HG02870 (cell line): ENCODE data around the gene SLC43A2.
"Not testable (repeated sequence)": the region's sequence is repeated elsewhere in the genome, so short reads cannot be mapped to it uniquely, and the experiment has no call there.

Source experiments
- ATAC-seq: cut with Tn5 transposase; IDR thresholded peaks from one replicate; pipeline ENCODE4 v1.9.1; 2021; ENCODE audit warnings: mild to moderate bottlenecking, moderate library complexity; ENCODE audit not compliant: unreplicated experiment

SLC43A2 gene

DNA sequence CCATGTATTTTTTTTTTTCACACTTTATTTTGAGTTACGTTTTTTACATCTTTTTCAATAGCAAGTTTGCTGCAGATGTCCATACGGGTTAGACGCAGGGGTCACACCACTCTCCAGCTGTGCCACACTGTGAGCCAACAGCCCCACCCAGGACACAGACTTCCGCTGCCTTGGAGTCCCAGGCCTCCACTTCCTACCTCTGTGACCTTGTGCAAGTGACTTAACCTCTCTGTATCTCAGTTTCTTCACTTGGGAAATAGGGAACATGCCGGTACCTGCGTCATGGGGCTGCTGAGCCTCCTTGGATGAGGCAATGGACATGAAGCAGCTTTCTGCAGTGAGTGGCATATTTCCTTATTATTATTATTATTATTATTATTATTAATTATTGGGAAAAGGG lies 62.8 kb downstream of the SLC43A2 start:
- ATAC-seq, result no peak

DNA sequence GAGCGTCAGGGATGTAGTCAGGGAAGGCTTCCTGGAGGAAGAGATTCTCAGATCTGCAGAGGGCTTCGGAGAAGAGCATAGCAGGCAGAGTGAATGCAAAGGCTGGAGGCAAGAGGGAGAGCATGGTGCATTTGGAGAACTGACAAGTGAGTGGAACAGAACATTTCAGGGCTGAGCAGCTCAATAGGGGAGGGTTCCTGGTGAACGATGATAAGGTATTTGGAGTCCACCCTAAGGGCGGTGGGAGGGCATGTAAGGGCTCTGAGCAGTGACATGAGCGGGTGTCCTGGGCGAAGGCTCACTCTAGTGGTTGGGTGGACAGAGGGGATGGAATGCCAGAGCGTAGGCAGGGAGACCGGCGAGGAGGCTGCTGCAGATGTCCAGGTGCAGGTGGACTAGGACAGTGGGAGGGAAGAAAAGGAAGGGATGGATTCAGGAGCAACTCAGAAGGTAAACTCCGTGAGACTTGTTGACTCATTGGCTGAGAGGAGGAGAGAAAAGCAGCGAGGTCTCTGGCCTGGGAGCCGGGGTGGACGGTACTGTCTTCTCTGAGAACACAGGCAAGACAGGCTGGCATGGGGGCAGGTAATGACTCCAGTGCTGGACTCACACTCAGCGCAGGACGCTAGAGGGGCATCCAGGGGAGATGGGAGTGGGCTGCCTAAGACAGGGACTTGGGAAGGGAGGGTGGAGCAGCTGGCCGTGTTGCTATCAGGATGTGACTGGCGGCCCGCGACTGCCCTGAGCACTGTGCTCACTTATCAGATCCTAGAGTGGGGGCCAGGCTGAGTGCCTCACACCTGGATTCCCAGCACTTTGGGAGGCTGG lies 64.6 kb downstream of the SLC43A2 start:
- ATAC-seq, result no peak

DNA sequence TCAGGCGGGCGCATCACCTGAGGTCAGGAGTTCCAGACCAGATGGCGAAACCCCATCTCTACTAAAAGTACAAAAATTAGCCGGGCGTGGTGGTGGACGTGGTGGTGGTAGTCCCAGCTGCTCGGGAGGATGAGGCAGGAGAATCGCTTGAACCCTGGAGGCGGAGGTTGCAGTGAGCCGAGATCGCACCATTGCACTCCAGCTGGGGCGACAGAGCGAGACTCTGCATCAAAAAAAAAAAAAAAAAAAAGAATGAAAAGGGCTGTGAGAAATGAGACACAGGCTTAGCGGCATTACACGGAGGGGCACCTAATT lies 65.2 kb downstream of the SLC43A2 start:
- ATAC-seq, result not testable (repeated sequence)

DNA sequence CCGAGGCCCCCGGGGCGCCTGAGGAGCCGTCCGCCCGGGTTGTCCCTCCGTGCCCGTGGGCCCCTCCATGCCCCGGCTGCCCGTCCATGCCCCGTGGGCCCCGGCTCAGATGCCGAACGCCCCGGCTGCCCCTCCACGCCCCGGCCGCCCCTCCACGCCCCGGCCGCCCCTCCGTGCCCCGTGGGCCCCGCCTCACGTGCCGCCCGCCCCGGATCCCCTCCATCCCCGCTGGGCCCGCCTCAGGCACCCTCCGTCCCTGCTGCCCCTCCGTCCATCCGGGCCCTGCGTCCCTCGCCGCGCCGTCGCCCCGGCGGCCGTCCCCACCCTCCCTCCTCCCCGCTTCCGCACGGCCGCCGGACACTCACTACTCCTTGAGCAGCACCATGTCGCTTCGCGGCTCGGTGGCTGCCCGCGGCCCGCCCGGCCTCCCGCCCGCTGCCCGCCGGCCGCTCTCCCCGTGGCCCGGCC lies 66.4 kb downstream of the SLC43A2 start:
- ATAC-seq, result peak; percentile 17

DNA sequence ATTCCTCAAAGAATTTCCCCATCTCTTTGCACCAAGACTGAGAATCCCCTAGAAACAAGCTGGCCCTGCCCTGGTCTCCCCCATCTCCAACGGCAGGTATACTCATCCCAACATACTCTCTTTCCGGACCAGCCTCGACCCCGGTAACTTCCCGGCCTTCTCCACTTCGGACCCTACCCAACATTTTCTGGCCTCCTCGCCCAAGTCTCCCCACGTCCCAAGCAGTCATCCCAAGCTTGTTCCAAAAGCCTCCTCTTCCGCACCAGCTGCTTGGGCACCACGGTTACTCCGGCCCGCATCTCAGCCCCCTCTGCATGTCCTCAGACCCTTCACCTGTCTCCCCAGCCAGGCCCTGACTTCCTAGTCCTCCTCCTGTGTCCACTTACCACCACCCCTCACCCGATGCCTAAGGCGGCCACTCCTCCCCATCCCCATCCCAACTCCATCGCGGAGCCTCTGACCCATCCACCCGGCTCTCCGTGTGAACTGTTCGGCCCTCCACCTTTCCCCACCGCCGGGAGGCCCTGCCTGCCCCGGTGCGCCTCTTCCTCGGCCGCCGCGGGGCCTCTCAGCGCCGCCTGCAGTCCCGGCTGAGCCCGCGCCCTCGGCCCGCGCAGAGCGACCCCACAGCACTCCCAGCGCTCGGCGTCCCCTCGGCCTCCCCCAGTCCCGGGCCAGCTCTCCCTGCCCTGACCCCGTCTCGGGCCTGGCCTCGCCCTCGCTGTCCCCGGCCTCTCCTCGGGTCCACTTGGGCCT lies 67.0 kb downstream of the SLC43A2 start:
- ATAC-seq, result no peak

DNA sequence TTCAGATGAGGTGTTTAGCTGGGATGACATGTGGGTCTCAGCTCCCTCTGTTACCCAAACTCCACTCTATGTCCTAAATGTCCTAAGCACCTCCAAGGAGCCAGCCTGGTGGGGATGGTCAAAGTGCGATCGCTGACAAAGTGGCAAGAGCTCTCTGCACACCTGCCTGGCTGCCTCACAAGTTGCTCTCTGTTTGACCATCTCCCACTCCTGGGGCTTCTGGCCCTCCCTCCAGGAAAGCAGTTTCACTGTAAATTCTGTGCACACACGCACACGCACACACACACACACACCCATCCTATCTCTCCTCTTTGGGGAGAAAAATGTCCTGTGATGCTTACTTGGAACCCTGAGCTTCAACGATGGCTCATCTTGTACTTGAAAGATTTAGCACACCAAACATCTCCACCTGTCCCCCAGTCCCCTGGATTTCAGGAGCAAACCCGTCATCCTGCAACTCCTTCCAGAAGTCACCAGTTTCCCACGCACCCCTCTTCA lies 67.7 kb downstream of the SLC43A2 start:
- no peak for ATAC-seq

DNA sequence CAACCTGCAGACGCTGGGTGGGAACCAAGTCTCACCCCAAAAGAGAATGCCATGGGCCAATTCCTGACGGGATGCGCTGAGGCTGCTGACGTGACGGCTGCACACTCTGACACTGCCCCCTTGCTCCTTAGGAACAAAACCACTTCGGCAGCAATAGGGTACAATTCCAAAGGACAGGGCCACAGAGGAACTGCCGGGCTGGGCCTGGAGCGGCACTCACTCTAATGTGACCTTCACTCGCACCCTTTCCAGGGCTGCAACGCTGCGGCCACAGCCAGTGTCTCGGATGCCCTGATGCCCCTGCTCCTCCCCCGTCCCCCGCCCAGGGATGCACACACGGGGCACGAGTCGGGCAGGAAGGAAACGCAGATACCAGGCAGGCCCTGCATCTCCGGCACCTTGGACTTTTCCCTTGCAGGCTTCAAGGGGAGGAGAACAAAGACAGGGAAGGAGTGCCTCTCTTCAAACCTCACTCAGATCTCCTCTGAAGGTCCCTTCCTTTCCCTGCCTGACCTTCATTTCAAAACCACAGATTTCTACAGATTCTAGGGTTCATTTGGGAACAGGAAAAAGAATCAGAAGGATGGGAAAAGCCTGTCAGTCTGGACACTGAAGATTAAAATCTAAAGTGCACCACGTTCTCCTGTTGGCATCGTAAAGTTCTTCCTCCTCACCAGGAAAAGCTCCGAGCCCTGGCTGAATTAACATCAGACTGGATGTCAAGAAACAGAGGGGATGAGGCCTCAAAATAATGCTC lies 68.4 kb downstream of the SLC43A2 start:
- no peak for ATAC-seq

DNA sequence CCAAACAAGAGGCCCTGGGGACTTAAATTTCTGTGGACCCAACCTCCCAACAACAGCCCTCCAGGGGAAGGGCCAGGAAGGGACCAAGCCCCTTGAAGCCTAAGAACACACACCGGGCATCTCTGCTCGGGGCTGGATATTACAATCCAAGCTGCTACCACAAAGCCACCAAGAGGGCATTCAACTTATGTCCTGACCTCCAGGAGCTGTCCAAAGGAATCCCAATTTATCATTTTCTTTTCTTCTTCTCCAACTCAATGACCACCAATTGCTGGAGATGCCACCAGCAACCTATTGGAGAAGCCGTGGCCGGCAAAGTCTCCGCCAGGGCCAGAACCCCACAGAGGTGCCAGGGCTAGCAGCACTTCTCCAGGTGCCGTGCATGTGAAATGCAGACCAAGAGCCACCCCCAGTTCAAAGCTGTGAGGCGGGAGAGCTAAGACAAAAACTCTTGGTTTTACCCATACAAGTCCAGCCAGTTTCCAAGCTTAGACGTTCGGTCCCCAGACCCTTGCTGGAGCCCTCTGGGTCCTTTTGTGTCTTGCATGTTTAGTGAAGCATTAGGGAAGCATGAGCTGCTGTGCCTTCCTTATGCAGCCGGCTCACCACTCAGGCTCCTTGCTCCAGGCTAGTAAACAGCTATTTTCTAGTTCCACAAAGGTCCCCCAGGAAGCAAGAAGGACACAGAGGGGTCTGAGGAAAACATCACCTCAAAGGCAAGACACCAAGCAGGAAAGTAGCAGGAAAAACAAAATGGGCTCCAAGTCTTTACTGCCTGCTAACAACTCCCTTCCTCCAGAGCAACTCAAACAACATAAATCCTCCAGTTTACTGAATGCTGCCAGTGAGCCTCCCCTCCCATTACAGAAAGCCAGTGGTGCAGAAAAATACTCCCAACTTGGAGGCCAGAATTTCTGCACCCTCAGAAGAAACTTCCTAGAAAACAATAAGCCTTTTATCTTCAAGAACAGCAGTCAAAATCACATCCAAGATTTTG lies 69.3 kb downstream of the SLC43A2 start:
- no peak for ATAC-seq

DNA sequence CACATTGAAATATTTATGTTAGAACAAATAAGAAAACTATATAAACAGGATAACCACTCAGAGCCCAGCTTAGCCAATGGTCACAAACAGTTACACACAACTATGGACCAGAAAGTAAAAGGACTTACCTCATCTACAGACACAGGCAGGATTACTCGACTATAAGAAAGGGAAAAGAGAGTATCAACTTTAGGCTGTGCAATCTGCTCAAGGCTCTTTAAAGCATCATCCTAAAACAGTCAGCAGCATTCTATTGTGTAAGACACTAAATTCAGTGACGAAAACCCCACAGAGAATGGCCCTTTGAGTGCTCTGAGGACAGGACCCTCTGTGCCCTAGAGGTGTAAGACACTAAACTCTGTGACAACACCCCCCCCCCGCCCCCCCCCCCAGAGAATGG lies 70.2 kb downstream of the SLC43A2 start:
- no peak for ATAC-seq

DNA sequence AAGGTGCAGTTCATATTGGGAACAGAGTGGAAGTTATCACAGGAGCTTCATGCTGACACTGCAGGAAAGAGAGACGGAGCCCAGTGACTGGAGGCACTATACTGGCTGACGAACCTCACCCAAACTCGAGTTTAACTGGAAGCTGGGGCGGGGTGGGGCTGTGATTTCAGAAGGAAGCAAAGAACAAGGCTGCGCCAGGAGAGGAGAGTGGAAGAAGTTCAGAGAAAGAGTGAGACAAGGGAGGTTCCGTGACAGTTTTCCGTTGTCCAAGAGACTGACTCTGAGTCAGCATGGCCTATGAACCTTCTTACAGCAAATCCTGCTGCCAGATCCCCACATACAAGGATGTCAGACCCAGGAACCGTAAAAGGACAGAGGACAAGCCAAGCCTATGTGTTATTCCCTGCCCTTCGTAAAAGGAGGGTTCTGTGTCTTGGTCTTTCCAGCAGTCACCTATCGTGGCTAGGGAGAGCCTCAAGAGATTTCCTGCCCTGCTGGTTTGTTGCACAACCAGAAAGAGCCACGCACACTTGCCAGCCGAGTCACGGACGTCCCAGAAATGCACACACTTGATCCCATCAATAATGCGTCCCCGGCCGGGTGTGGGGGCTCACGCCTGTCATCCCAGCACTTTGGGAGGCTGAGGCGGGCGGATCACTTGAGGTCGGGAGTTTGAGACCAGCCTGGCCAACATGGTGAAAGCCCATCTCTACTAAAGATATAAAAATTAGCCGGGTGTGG lies 71.1 kb downstream of the SLC43A2 start:
- no peak for ATAC-seq

DNA sequence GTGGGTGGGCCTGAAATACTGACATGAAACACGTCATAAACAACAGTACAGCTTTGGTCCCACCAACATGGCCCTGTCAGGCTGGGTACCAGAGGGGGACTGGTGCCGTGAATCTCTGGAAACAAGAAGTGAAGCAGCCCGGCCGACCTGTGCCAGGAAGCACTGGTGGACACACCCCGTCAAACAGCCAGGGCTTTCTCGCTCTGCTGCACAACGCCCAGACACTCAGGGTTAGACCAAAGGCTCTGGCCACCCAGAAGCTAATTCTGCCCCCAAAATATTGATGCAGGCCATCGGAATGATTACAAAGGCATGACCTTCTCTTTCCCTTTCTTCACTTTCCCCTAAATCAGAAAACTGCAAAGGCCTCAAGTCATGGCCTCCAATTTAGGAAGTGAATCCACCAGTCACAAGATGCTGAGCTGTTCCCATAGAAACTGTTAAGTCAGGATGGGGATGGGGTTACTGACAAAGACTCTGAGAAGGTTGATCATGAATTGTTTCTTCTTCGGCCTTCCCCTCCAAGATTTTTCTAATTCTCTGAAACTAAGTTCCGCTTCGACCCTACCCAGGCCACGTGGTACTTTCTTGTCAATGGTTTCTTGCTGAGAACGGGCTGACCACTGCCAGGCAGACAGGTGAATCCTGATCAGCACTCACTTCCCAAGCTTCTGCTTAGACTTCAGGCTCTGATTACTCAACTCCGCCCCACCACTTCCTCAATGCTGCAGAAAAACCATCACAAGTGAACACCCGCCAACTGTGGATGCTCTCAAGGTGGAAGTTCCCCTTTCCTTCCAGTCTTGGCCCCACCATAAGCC lies 72.8 kb downstream of the SLC43A2 start:
- no peak for ATAC-seq

DNA sequence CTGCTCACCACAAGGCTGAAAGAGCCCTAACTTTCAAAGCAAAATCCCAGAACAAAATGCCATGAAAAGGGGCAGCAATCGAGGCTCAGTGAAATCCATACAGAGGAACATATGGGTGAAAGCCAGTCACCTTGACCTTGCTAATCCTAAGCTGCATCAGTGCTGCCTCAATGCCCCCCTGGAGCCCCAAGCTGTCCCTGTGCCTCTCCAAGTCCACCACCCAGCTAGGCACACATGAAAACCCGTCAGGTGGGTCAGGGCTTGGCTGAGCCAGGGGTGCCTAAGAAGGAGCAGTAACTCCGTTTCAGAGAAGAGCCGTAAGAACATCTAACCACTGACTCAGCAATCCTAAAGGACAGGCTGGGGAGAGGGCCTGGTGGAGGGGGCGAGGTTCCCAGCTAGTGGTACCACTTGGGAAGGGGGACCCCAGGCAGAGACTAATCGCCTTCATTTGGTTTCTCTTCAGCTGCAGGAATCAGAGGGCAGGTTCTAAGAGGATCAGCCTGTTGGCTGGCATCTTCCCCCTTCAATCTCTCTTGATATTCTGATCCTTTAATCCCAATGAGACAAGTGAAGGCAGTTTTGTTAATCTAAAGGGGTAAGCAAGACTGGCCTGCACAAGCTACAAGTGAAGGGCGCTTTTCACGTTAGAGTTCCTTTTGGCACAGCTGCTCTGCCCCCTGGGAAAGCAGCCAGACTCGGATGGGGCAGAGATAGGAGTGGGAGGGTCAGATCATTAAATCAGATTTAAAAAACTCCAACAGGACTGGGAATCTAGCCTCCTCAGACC lies 73.7 kb downstream of the SLC43A2 start:
- ATAC-seq, result no peak

DNA sequence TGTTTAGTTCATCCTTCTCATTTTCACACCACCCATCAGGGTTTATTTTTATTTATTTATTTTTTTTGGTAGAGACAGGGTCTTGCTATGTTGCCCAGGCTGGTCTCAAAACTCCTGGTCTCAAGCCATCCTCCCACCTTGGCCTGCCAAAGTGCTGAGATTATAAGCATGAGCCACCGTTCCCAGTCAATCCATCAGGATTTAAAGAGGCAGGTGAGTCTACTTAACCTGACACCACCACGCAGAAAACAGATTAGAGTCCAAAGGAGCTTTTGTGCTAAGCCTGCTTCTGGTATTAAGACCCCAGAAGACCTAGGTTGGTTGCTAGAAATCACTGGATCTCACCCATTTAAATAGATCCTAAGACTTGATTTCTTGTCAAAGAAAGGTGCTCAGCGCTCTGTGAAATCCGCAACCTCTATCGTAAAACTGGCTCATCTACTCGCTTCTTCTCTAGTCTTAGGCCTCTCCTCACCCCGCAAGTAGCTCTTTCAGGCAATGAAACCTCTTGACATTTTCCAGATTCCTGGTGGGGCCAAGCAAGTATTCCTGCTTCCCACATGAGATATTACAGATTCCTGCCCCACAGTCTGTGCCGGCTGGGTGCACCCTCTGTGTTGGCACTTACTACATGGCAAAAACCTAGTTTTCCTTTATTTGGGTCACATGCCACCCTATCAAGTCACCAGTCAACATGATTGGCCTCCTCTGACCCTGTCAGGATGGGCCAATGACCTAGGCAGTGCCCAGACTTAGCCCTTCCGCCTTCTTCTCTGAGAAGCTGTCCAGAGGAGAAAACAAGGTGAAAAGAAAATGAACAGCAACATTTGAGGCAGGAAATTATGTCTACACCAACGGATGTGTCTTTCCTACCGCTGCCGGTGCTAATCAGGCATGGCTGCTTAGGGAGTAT lies 75.0 kb downstream of the SLC43A2 start:
- no peak for ATAC-seq

DNA sequence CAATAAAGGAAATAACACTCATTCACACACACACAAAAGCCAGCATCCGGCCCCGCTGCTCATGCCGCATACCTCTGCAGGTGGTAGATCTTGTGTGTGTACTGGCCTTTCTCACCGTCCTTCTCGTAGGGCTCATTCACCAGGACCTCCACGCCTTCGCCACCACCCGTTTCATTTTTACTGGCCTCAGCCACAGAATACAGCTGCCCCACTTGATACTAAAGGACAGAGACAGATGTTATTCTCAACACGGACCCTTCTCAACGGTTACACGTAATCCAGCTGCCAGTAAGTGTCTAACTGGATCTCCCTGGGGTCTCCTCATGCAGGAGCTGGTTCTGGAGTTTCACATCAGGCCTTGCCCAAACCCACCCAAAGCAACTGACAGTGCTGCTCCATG lies 75.7 kb downstream of the SLC43A2 start:
- ATAC-seq, result no peak

DNA sequence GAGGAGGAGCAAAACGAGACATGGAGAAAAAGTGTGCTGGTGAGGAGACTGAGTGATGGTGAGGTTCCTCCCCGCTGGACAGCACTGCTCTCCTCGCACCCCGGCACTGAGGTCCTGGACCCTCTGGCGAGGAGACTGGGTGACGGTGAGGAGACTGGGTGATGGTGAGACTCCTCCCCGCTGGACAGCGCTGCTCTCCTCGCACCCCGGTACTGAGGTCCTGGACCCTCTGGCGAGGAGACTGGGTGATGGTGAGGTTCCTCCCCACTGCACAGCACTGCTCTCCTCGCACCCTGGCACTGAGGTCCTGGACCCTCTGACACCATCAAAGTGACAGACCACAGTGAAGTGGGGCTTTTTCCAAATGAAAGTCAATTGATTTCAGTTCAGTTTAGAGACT lies 76.9 kb downstream of the SLC43A2 start:
- no peak for ATAC-seq

DNA sequence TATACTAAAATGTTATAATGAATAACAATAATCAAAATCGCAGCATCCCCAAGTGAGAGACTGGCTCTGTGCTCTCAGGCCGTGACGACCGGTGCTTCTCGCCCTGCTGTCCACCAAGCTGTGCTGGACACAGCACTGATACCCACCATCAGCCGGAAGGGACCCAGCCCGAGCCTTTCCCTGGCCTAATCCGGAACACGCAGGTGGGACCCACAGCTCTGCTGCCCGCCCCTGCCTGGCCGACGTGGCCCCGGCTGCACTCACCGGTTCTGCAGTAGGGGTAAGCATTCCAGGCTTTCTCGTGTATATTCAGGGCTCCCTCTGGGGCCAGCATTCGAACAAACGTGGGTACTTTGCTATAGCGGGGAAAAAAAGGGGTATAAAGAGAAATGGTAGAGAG lies 80.6 kb downstream of the SLC43A2 start:
- ATAC-seq, result no peak
